Spinal cord (tissue), 10 donors: Measurements from ENCODE around the gene PPP1R13B. TPM values are rescaled to one million over a fixed set of nuclear protein-coding genes. Genes with fewer than 3 reads are reported as not detected.

ENCODE experiments used
- DNase-seq, 6 donors: peaks; one replicate each; pipeline versions ENCODE4 v3.0.0 to v3.0.0-alpha.2; 2013 to 2015; ENCODE audit warnings: low spot score in 6 of 6, low read depth in 4 of 6
- H3K27ac ChIP-seq: one replicate; pipeline ENCODE4 v1.5.1; 2013; ENCODE audit warnings: low read depth, low read length, control low read depth
- H3K27me3 ChIP-seq: one replicate; pipeline ENCODE4 v1.6.1; 2013; ENCODE audit warnings: low read length; ENCODE audit not compliant: control insufficient read depth, insufficient read depth
- H3K36me3 ChIP-seq: one replicate; pipeline ENCODE4 v1.6.1; 2013; ENCODE audit warnings: low read length; ENCODE audit not compliant: control insufficient read depth, insufficient read depth
- H3K4me1 ChIP-seq: one replicate; pipeline ENCODE4 v1.6.1; 2013; ENCODE audit warnings: low read length; ENCODE audit not compliant: control insufficient read depth, insufficient read depth
- H3K4me3 ChIP-seq: one replicate; pipeline ENCODE4 v1.5.1; 2013; ENCODE audit warnings: low read depth, low read length, control low read depth
- H3K9me3 ChIP-seq: one replicate; pipeline ENCODE4 v1.6.1; 2013; ENCODE audit warnings: low read length; ENCODE audit not compliant: control insufficient read depth, insufficient read depth
- WGBS: methylation state at CpG from one replicate; pipeline ENCODE4 v1.1.5; 2013; ENCODE audit warnings: missing lambda C conversion rate; ENCODE audit not compliant: insufficient coverage; 5-methylcytosine and 5-hydroxymethylcytosine counted together
- polyA plus RNA-seq, 2 donors: library from polyadenylated mRNA; unstranded; fragments of 120-200 nt; gene quantifications; one replicate each; pipeline ENCODE4 v1.2.1, GENCODE V29; 2013; ENCODE audit not compliant: insufficient read length in 2 of 2
- total RNA-seq, 2 donors: library from RNA; depleted of rRNA in 1 of 2; stranded (reverse); fragments of 120-200 nt in 1 of 2; fragments of >200 nt in 1 of 2; gene quantifications; one replicate each; pipeline versions ENCODE4 v1.2.3 to v1.2.4, GENCODE V29; 2013 to 2014
- donor health status: healthy.

PPP1R13B gene
- total and polyA plus RNA-seq, 4 donors: 16.6 to 46.3 (median 26.5) TPM

DNA sequence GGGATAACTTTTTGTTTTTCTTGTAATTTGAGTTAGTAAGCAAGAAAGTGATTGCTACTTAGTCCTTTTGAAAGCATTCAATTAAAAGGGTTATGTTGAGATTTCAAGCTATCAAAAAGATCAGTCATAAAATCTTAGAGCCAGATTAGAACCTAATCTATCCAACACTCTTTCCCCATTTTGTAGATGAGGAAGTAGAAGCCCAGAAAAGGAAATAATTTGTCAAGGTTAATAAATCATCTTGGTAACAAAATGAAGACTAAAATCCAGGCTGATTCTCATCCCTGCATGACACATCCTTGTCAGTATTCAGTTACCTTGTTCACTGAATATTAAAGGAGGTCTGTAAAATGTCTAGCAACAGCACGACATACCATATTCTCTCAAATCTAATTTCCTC lies 26.5 kb downstream of the PPP1R13B start:
- no peak overlapping the region for H3K4me3 ChIP-seq
- DNase-seq: no peak
- H3K4me1 ChIP-seq: peaks cover 3% of the 10 kb centered on the region
- no CpG with 5 or more reads among the region's 1 CpG for WGBS
- H3K36me3 ChIP-seq: no peaks in the 10 kb centered on the region
- H3K27me3 ChIP-seq: no peaks in the 10 kb centered on the region
- H3K27ac ChIP-seq: no peak overlapping the region
- H3K9me3 ChIP-seq: no peaks in the 10 kb centered on the region

DNA sequence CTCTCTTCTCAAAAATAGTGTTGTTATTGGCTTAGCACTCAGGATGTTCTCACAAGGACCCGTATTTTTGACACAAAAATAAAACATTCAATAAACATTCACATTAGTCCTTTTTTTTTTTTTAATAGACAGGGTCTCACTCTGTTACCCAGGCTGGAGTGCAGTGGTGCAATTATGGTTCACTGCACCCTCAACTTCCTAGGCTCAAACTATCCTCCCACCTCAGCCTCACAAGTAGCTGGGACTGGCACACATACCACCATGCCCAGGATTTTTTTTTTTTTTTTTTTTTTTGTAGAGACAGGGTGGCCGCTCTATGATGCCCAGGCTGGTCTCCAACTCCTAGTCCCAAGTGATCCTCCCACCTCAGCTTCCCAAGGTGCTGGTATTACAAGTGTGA lies 27.0 kb downstream of the PPP1R13B start:
- peaks cover 3% of the 10 kb centered on the region for H3K4me1 ChIP-seq
- no peaks in the 10 kb centered on the region for H3K9me3 ChIP-seq
- no peaks in the 10 kb centered on the region for H3K27me3 ChIP-seq
- no peak for DNase-seq
- no peak overlapping the region for H3K4me3 ChIP-seq
- WGBS: 100% methylated on average over 1 of the region's 2 CpGs
- H3K36me3 ChIP-seq: no peaks in the 10 kb centered on the region
- H3K27ac ChIP-seq: no peak overlapping the region

DNA sequence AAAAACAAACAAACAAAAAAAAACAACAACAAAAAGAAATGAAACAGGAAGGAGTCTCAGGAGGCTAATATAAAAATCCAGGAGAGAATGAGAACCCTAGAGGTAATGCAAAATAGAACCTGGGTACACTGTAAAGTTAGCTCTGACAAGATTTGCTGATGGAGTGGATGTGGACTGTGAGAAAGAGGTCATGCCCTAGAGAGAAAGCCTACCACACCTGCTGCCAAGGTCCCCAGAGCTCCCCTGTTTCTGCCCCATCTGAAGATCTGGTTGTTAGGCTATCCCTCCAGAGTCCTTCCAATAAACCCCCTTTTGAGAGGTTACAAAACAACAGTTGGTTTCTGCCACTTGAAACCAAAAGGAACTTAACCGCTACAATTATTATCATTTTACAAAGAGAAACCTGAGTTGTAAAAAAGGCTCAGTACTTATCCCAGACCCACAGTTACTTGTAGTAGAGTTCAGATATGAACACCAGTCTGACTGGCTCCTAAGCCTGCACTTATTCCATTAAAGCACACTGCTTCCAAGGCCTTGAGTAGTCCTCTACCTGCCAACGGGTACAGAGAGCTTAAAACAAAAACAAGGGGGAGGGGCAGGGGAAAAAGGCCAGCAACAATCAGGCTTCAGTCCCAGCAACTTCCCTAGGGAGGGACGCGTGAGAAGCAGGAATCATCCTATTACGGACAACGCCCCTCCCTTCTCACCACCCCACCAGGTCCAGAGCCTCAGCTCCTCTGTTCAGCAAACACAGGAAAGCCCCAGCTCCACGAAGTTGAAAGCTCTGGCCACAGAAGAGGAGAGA lies 27.7 kb downstream of the PPP1R13B start:
- Histone ChIP-seq H3K4me1 (peaks cover 3% of the 10 kb centered on the region), H3K9me3 (no peaks in the 10 kb centered on the region), H3K27me3 (no peaks in the 10 kb centered on the region), H3K4me3 (no peak overlapping the region), H3K36me3 (no peaks in the 10 kb centered on the region), H3K27ac (peak overlapping the region; percentile 33)
- 0% methylated on average over 1 of the region's 7 CpGs for WGBS
- peak in 1 of 6 donors; percentile 58 for DNase-seq

DNA sequence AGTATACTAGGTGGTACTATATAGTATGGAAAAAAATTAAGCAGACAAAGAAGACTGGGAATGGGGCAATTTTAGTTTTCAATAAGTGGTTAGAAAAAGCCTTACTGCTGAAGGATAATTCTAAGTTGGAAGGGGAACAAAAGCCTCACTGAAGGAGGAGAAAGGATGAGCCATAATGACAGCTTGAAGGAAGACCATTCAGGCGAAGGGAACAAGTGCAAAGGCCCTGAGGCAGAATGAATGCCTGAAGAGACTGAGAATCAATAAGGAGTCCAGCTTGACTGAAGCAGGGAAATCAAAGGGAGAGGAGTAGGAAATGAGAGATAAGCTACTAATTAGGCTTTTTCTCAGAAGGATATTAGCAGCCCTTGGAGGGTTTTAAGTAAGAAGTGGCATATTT lies 28.5 kb downstream of the PPP1R13B start:
- Histone ChIP-seq H3K27ac (no peak overlapping the region), H3K4me1 (peaks cover 3% of the 10 kb centered on the region), H3K36me3 (no peaks in the 10 kb centered on the region), H3K27me3 (no peaks in the 10 kb centered on the region), H3K4me3 (no peak overlapping the region), H3K9me3 (no peaks in the 10 kb centered on the region)
- 67% methylated on average over 1 of the region's 1 CpG for WGBS
- no peak for DNase-seq

DNA sequence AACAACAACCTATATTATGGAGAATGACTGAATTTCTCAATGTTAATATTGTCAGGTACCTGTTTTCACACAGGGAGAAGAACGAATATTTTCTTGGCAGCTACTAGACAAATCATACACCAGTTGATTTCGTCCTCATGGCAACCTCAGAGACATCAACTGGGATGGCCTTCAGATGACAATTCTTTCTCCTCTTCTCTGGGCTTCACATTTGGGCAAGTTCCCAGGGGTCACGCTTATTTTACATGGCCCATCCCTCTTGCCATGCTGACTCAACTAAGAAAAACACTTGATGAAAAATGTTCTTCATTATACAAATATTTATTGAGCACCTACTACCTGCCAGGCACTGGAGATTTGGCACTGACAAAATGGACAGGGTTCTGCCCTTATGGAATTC lies 29.0 kb downstream of the PPP1R13B start:
- 89% methylated on average over 2 of the region's 3 CpGs for WGBS
- H3K4me3 ChIP-seq: no peak overlapping the region
- H3K4me1 ChIP-seq: peaks cover 3% of the 10 kb centered on the region
- H3K9me3 ChIP-seq: no peaks in the 10 kb centered on the region
- no peaks in the 10 kb centered on the region for H3K27me3 ChIP-seq
- no peak overlapping the region for H3K27ac ChIP-seq
- DNase-seq: no peak
- H3K36me3 ChIP-seq: no peaks in the 10 kb centered on the region

DNA sequence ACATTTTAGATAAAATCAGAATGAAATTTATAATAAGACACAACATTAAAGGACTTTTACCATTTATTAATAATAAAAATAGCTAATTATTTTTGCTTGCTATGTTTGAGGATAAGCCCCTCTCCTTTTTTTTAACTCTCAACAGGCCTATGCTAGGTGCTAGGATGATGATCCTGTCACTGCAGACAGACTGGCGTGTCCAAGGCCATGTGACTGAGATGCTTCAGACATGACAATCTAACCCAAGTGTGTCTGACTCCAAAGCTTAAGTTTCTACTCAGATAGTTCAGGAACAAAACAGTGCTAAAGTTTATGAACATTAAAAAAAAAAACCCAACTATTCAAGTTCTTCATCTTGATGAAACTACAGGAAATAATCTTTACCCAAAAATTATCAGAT lies 29.8 kb downstream of the PPP1R13B start:
- no peak for DNase-seq
- WGBS: 100% methylated on average over 1 of the region's 1 CpG
- Histone ChIP-seq H3K4me1 (peaks cover 3% of the 10 kb centered on the region), H3K27me3 (no peaks in the 10 kb centered on the region), H3K36me3 (no peaks in the 10 kb centered on the region), H3K4me3 (no peak overlapping the region), H3K9me3 (no peaks in the 10 kb centered on the region), H3K27ac (no peak overlapping the region)

DNA sequence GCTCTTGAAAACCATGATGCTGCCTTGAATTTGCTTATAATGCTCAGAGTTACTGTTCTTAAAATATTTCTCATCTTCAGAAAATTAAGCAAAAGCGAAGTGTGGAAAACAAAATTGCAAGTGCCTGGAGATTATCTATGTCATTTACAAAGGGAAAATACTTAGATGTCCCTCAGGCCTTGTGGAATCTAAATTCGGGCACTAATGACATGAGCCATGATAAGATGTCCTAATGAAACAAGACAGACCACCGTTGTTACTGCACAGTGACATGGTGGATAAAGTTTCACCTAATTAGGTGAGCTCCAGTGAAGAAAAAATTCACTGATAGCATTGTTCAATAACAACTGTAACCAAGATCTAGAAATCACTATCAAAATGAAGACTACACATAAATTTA lies 30.4 kb downstream of the PPP1R13B start:
- 67% methylated on average over 1 of the region's 3 CpGs for WGBS

DNA sequence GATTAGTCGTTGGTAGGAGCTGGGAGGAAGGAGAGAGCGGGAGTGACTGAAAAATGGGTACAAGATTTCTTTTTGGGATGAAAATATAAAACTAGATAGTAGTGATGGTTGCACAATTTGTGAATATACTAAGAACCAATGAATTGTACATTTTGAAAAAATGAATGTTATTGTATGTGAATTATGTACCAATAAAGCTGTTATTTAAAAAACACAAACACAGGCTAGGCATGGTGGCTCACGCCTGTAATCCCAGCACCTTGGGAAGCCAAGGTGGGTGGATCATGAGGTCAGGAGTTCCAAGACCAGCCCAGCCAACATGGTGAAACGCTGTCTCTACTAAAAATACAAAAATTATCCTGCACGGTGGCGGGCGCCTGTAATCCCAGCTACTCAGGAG lies 32.1 kb downstream of the PPP1R13B start:
- Histone ChIP-seq H3K27ac (no peak overlapping the region), H3K4me1 (peaks cover 3% of the 10 kb centered on the region), H3K9me3 (no peaks in the 10 kb centered on the region), H3K4me3 (no peak overlapping the region), H3K27me3 (no peaks in the 10 kb centered on the region), H3K36me3 (no peaks in the 10 kb centered on the region)
- WGBS: 100% methylated on average over 2 of the region's 7 CpGs
- DNase-seq: no peak

More for the DNA sequence above, 30.4 kb downstream of the PPP1R13B start:
- Histone ChIP-seq H3K36me3 (no peaks in the 10 kb centered on the region), H3K27ac (no peak overlapping the region), H3K27me3 (no peaks in the 10 kb centered on the region), H3K4me1 (peaks cover 3% of the 10 kb centered on the region), H3K4me3 (no peak overlapping the region), H3K9me3 (no peaks in the 10 kb centered on the region)
- DNase-seq: no peak

DNA sequence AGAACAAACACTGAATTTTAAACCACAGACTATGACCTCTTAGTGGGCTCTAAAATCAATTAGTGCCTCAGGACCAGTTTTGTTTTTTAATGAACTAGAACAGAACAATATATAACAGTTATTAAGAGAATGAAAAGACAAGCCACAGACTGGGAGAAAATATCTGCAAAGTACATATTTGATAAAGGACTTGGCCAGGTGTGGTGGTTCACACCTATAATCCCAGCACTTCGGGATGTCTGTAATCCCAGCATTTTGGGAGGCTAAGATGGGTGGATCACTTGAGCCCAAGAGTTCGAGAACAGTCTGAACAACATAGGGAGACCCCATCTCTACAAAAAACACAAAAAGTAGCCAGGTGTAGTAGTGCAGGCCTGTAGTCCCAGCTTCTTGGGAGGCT lies 36.2 kb downstream of the PPP1R13B start:
- no peaks in the 10 kb centered on the region for H3K4me1 ChIP-seq
- no peaks in the 10 kb centered on the region for H3K36me3 ChIP-seq
- no peaks in the 10 kb centered on the region for H3K9me3 ChIP-seq
- H3K27ac ChIP-seq: no peak overlapping the region
- H3K4me3 ChIP-seq: no peak overlapping the region
- no peaks in the 10 kb centered on the region for H3K27me3 ChIP-seq
- no CpG with 5 or more reads among the region's 2 CpGs for WGBS
- no peak for DNase-seq

DNA sequence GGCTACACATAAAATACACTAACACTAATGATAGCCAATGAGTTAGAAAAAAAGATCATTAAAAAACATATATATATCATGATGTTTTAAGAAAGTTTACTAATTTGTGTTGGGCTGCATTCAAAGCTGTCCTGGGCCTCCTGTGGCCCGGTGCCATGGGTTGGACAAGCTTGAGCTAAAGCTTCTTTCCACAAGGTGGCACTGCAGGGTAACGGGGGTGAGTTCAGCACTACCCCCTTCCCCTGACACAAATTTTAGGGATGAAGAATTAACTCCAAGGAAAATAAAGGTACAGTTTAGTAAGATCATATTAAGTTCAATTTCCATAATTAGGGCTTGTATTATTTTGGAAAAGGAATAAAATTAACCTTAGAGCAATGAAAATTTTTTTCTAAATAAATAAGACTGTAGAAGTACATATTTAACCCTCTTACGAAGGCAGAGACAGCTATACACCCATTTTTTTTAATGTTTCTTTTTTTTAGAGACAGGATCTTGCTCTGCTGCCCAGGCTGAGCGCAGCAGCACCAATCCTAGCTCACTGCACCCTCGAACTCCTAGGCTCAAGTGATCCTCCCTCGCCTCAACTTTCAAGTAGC lies 38.9 kb downstream of the PPP1R13B start:
- WGBS: 76% methylated on average over 3 of the region's 6 CpGs
- Histone ChIP-seq H3K4me3 (no peak overlapping the region), H3K27me3 (no peaks in the 10 kb centered on the region), H3K4me1 (no peaks in the 10 kb centered on the region), H3K27ac (no peak overlapping the region), H3K36me3 (no peaks in the 10 kb centered on the region), H3K9me3 (no peaks in the 10 kb centered on the region)
- DNase-seq: peak in 5 of 6 donors; percentile 21 to 84 (median 47)
